GM21390 (cell line): ENCODE measurements around the gene DUSP23.

Experiments
- ATAC-seq: cut with Tn5 transposase; IDR thresholded peaks from one replicate; pipeline ENCODE4 v1.9.1; 2021; ENCODE audit not compliant: unreplicated experiment

Gene DUSP23

DNA sequence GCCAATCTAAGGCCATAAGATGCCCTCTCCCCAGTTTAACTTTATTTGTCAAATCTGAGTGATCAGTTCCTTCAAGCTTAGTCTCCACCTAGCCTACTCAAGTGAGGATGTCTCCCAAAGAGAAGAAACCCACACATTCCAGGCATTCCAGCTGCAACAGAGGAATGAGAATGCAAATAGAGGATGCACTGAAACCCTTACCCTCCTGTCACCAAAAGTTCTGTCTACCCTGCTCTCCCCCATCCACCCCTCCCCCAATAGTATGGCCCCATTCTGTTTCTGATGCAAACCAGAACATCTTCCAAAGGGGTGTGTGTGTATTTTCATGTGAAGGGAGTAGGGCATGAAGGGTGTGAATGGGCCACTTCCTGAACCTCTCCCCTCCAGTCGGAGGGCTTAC is 3.0 kb downstream of the DUSP23 start:
- no peak for ATAC-seq

- ATAC-seq, result no peak
These were observed 5.7 kb downstream of the DUSP23 start for GRCh38 chr1:159786465-159786864.

DNA sequence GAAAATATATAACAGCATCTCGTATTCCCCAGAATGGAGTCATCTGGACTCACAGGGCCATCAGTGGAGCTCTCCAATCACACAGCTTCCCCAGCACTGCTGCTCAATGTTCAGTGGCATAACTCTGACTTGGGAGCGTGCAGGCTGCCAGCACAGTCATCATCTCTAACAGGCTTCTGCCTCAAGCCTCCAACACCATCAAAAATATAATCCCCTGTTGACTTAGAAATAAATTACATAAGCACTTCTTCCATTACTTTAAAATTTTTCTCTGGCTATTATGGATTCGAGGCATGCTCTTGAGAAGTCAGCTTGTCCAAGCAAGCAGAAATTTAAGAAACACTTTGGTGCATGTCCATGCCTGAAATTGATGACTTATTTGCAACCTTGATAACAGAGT is 6.2 kb downstream of the DUSP23 start:
- ATAC-seq, result no peak

- no peak for ATAC-seq
These were observed 9.6 kb downstream of the DUSP23 start for GRCh38 chr1:159790237-159790917.

- no peak for ATAC-seq
These were observed 10.3 kb downstream of the DUSP23 start for GRCh38 chr1:159791031-159791430.

GRCh38 chr1:159791461-159791860 is 10.7 kb downstream of the DUSP23 start:
- ATAC-seq, result no peak

DNA sequence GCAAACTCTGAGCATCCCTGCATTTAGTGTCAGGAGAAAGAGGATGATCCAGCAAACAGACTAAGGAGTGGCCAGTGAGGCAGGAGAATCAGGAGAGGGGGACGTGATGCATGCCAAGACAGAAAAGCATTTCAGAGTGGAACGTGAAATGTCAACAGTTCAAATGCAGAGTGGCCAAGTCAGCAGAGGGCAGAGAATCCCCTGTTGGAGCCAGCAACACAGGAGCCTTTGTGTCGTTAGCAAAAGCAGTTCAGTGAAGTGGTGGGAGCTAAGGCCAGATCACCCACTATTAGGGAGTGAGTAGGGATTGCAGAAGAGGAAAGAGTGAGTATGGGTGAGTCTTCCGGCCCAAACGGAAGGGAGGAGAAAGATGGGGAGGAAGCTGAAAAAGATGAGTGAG is 14.8 kb downstream of the DUSP23 start:
- ATAC-seq, result no peak

GRCh38 chr1:159798893-159799292 is 18.1 kb downstream of the DUSP23 start:
- ATAC-seq, result no peak

- no peak for ATAC-seq
These were observed 18.8 kb downstream of the DUSP23 start for GRCh38 chr1:159799446-159799985.

DNA sequence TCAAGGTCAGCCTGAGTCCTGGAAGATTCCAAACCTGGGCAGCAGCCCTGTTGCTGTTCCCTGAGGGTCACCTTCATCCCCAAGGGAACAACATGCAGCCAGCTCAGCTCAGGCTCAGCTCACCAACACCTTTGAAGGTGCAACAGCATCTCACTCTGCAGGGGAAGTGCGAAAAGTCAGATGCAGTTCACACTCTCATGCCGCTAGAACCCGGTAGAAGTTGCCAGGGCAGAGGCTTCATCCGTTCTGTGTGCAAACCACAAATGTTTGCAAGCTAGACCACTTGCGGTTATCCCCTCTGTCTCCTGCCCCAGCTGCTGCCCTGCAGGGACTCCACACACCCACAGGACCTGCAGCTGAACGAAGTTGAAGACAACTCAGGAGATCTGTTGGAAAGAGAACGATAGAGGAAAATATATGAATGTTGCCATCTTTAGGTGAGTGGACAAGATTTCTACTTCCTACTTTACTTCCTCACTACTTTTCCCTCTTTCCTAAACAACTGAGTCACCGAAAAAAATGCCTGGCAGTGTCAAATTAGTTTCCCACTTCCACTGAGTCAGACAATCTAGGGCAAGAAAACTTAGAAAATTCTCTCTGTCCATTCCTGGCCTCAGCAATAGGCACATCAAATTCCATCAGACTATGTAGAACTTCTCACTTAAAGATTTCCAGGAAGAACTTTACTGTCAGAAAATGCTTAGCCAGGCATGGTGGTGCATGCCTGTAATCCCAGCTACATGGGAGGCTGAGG is 19.6 kb downstream of the DUSP23 start:
- peak; percentile 83 for ATAC-seq

DNA sequence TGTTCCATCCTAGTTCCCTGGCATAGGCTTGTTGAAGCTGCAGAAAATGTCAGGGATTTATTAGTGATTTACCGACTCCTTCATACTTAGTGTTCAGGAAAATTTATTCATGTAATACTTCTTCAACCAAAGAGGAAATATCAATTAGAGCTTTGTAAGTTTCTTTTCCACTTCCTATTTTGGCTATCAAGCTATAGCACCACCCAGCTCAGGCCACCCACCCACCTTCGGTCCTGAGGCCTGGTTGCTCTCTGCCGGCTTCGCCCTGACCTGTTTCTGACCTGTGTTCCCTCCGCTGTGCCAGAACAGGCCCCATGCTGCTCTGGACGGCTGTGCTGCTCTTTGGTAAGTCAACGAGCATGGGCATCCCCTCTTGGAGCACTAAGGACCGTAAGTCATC is 21.3 kb downstream of the DUSP23 start, which contains the start of gene FCRL6:
TSS of gene FCRL6 (plus strand) at position 250 of the 400 bp plus-strand sequence. CDS start at position 315, 65 bp downstream.
- no peak for ATAC-seq

- ATAC-seq, result no peak
These were observed 23.4 kb downstream of the DUSP23 start for GRCh38 chr1:159803956-159804689.

GRCh38 chr1:159804924-159805323 is 24.2 kb downstream of the DUSP23 start:
- no peak for ATAC-seq

- no peak for ATAC-seq
These were observed 35.2 kb downstream of the DUSP23 start for GRCh38 chr1:159815926-159816325.

GRCh38 chr1:159817276-159818041 is 36.7 kb downstream of the DUSP23 start:
- no peak for ATAC-seq

GRCh38 chr1:159821171-159821867 is 40.6 kb downstream of the DUSP23 start:
- ATAC-seq, result no peak

DNA sequence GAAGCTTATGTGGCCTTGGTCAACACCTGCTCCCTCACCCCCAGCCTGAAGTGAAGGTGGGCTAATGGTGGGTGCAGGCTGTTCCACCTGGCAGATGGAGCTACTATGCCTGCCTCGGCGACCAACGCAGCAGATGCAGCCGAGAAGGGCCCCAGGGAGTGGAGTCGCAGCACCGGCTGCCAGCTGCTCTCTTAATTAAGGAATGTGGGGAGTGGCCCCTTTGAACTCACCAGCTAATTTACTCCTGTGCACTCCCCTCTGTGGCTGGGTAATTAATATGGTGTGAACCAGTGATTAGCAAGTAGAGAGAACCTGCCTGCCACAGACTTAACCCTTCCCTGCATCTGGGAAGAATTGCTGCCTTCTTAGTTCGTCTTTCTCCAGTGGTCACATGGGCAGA is 42.6 kb downstream of the DUSP23 start:
- ATAC-seq, result no peak

GRCh38 chr1:159825564-159825963 is 44.8 kb downstream of the DUSP23 start:
- no peak for ATAC-seq

GRCh38 chr1:159826441-159827101 is 45.8 kb downstream of the DUSP23 start, which contains the start of gene SLAMF8:
SLAMF8 (plus strand) TSS chr1:159826873; CDS start chr1:159826899, 26 bp downstream.
- ATAC-seq, result no peak

DNA sequence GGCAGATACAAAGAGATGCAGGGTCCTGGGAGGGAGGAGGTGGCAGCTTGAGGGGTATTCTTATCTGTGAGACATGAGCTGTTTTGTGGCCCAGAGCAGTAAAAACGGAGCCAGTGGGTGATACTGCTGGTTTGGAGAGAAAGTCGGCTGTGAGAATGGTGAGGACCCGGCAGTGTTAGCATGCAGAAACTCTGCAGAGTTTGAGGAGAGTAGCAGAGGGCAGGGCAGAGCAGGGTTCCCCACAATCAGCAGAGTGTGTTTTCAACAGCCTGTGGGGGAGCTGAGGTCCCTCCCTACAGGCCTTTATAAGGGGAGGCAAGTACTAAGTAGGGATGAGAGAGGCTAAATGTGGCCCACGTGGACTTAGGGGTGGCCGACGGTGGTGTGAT is 46.3 kb downstream of the DUSP23 start:
- no peak for ATAC-seq
